Heart right ventricle (tissue), 16 donors: Measurements from ENCODE around the gene CYSTM1. TPM values are rescaled to one million over a fixed set of nuclear protein-coding genes. Genes with fewer than 3 reads are reported as not detected.

Experiments
- ATAC-seq, 8 donors: fragments of 200-7000 bp; cut with Tn5 transposase; one replicate each; pipeline ENCODE4 v1.9.1; 2020; ENCODE audit warnings: mild to moderate bottlenecking in 8 of 8, moderate library complexity in 8 of 8, moderate number of reproducible peaks in 1 of 8
- DNase-seq, 2 donors: peaks; one replicate each; pipeline ENCODE4 v3.0.0-alpha.2; 2020
- H3K27ac ChIP-seq, 10 donors: fragments of 200-600 bp; sonication (generic) in 2 of 10; one replicate each; pipeline versions ENCODE4 v1.5.0 to v1.8.0; 2020 to 2022; ENCODE audit warnings: mild to moderate bottlenecking in 3 of 10
- H3K27me3 ChIP-seq, 7 donors: fragments of 200-600 bp; one replicate each; pipeline ENCODE4 v1.8.0; 2021 to 2022; ENCODE audit warnings: mild to moderate bottlenecking in 2 of 7
- H3K36me3 ChIP-seq, 9 donors: fragments of 200-600 bp; sonication (generic) in 1 of 9; one replicate each; pipeline versions ENCODE4 v1.5.0 to v1.8.0; 2020 to 2022; ENCODE audit warnings: mild to moderate bottlenecking in 2 of 9
- H3K4me1 ChIP-seq, 9 donors: fragments of 200-600 bp; sonication (generic) in 1 of 9; one replicate each; pipeline versions ENCODE4 v1.5.0 to v1.8.0; 2020 to 2022; ENCODE audit warnings: mild to moderate bottlenecking in 4 of 9
- H3K4me3 ChIP-seq, 10 donors: fragments of 200-600 bp; sonication (generic) in 2 of 10; one replicate each; pipeline versions ENCODE4 v1.5.0 to v1.8.0; 2020 to 2022; ENCODE audit warnings: mild to moderate bottlenecking in 7 of 10, moderate library complexity in 2 of 10
- H3K9me3 ChIP-seq, 11 donors: fragments of 200-600 bp in 10 of 11; sonication (generic) in 2 of 11; one replicate each; pipeline versions ENCODE4 v1.5.0 to v1.8.0; 2013 to 2022; ENCODE audit warnings: mild to moderate bottlenecking in 2 of 11, control low read depth in 1 of 11, moderate library complexity in 1 of 11
- CTCF ChIP-seq, 9 donors: fragments of 200-600 bp; sonication (generic) in 2 of 9; IDR thresholded peaks; one replicate each; pipeline versions ENCODE4 v1.5.0 to v1.8.0; 2021 to 2022; ENCODE audit warnings: antibody characterized with exemption in 9 of 9, mild to moderate bottlenecking in 5 of 9, moderate library complexity in 1 of 9
- WGBS, 2 donors: extraction: QIAGEN DNeasy Blood & Tissue Kit; methylation state at CpG; one replicate each; pipeline ENCODE4 v1.1.7; 2013; ENCODE audit warnings: inconsistent platforms in 1 of 2; 5-methylcytosine and 5-hydroxymethylcytosine counted together
- intact Hi-C, 10 donors: fragments of 100-400 bp; cut with DNase I; formaldehyde crosslinking; loops; one replicate each; pipeline versions ENCODE4 v1.11.1 to v1.14.2; 2022
- polyA plus RNA-seq, 2 donors: library from polyadenylated mRNA; stranded (reverse); fragments of 200-250 nt; gene quantifications; one replicate each; pipeline ENCODE4 v1.2.3, GENCODE V29; 2013
- total RNA-seq, 10 donors: library from RNA; stranded (reverse); fragmentation: NEBNext Ultra II Directional in 3 of 10; extraction: Animal tissue kit (Norgen Biotek cat#: 25700) in 3 of 10; gene quantifications; one replicate each; pipeline versions ENCODE4 v1.2.1 to v1.2.4, GENCODE V29; 2021 to 2023
- donor health status: Arrhythmogenic right ventricular cardiomyopathy.
- donor health status: ischemic (EF 13 %, LVEDD 7.1; RV severe dilation, severe dysfunction).
- donor health status: healthy with polysubstance abuse.
- donor health status: DM: no; HTN: yes; CAD: no.
- donor health status: DM: no; HTN: no; CAD: no.
- donor health status: ischemic (EF 25% LVEDD 6.9; RV normal size, moderate dysfunction).
- donor health status: ischemic (EF 25% LVEDD 5.7; RV mildly dilated, moderate dysfunction).
- donor health status: healthy.
- donor health status: DM: yes; HTN: yes; CAD: no.
- donor health status: Ischemic cardiomyopathy.
- donor health status: ischemic (EF 35%, LVEDD 5.7; RV mildly dilated, moderate dysfunction).
- donor health status: nonischemic (EF 11% LVEDD 7.7; RV severe dilation, severe dysfunction).
- donor health status: DM: yes; HTN: yes; CAD: no.
- donor health status: PGD.
- donor health status: ischemic (EF 29% LVEDD 5.4; RV normal size, mild dysfunction).
- donor health status: nonischemic (EF 23%, LVEDD 6.1; RV moderate dilation, normal function).

CYSTM1 gene
- total and polyA plus RNA-seq, 12 donors, result 45.0 to 217 (median 95.3) TPM

GRCh38 chr5:140172483-140172882 lies 2.5 kb upstream of the CYSTM1 start:
- 83 to 91% methylated on average over 2 of the region's 2 CpGs for WGBS, 2 donors
- no peaks in the 10 kb centered on the region for H3K27me3 ChIP-seq
- no peaks in the 10 kb centered on the region for H3K9me3 ChIP-seq
- no peak for ATAC-seq
- H3K4me3 ChIP-seq, result no peak overlapping the region
- no peak for TF ChIP-seq CTCF (IDR thresholded peaks at IDR 0.05)
- DNase-seq, result no peak
- intact Hi-C loops, result loop anchor here in 6 of 10 donors (5.0 to 10.0 kb wide), 6 partner anchors 62 to 192 kb away; partner anchors contain the start of genes HBEGF (in 2 of the 6) and SLC4A9 (in 1 of the 6)
- no peak overlapping the region for H3K27ac ChIP-seq
- no peaks in the 10 kb centered on the region for H3K36me3 ChIP-seq
- peaks cover 0 to 34% (median 23%) of the 10 kb centered on the region in 9 donors for H3K4me1 ChIP-seq

GRCh38 chr5:140174014-140174413 lies 974 bp upstream of the CYSTM1 start:
- Histone ChIP-seq H3K27ac (peak overlapping the region in 4 of 10 donors; percentile 93 to 98 (median 98)), H3K9me3 (no peaks in the 10 kb centered on the region), H3K36me3 (no peaks in the 10 kb centered on the region), H3K4me1 (peaks cover 0 to 45% (median 38%) of the 10 kb centered on the region in 9 donors), H3K4me3 (no peak overlapping the region), H3K27me3 (no peaks in the 10 kb centered on the region)
- DNase-seq (no peak), ATAC-seq (no peak)
- no peak for TF ChIP-seq CTCF (IDR thresholded peaks at IDR 0.05)
- WGBS, 2 donors, result 77 to 84% methylated on average over 2 of the region's 2 CpGs
- intact Hi-C loops, result loop anchor here in 7 of 10 donors (2.0 to 10.0 kb wide), 7 partner anchors 61 to 191 kb away; partner anchors contain the start of genes HBEGF (in 2 of the 7) and SLC4A9 (in 1 of the 7)

GRCh38 chr5:140175367-140176030 lies 511 bp downstream of the CYSTM1 start:
- H3K4me3 ChIP-seq, result peak overlapping the region; percentile 56 to 98 (median 88)
- peak; percentile 60 to 78 (median 70) for ATAC-seq
- intact Hi-C loops, result loop anchor here in 8 of 10 donors (2.0 to 10.0 kb wide), 7 partner anchors 52 to 189 kb away; partner anchors contain the start of genes HBEGF (in 2 of the 8) and SLC4A9 (in 1 of the 8)
- 0% methylated on average over 47 to 58 of the region's 58 CpGs for WGBS, 2 donors
- no peaks in the 10 kb centered on the region for H3K9me3 ChIP-seq
- H3K36me3 ChIP-seq, result no peaks in the 10 kb centered on the region
- peak; percentile 80 to 82 for DNase-seq
- H3K27ac ChIP-seq, result peak overlapping the region; percentile 81 to 99 (median 97)
- no peaks in the 10 kb centered on the region for H3K27me3 ChIP-seq
- peak in 6 of 9 donors; percentile 20 to 51 (median 42) for TF ChIP-seq CTCF (IDR thresholded peaks at IDR 0.05)
- H3K4me1 ChIP-seq, result peaks cover 0 to 52% (median 47%) of the 10 kb centered on the region in 9 donors

DNA sequence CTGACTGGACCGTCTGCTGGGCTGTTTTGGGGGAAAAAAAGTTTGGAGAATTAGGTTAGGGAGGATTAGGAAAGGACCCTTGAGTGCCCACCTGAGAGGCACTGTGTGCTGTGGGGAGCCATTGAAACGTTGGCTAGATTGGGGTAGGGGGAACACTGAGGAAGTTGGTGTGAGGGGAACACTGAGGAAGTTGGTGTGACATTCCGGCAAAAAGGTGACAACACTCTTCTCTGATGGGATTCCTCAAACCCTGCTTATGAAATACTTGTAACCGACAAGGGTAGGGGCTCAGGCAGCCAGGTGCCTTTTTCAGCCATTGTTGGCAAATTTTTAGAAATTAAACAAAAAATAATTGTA lies 1.0 kb downstream of the CYSTM1 start:
- intact Hi-C loops, result loop anchor here in 8 of 10 donors (5.0 to 10.0 kb wide), 6 partner anchors 51 to 189 kb away; partner anchors contain the start of genes HBEGF (in 2 of the 8) and SLC4A9 (in 1 of the 8)
- H3K4me3 ChIP-seq, result peak overlapping the region; percentile 56 to 98 (median 88)
- ATAC-seq, result peak in 1 of 8 donors; percentile 2
- TF ChIP-seq CTCF (IDR thresholded peaks at IDR 0.05), result no peak
- peak overlapping the region; percentile 81 to 99 (median 97) for H3K27ac ChIP-seq
- no peaks in the 10 kb centered on the region for H3K27me3 ChIP-seq
- 7 to 13% methylated on average over 4 of the region's 4 CpGs for WGBS, 2 donors
- no peaks in the 10 kb centered on the region for H3K9me3 ChIP-seq
- H3K4me1 ChIP-seq, result peaks cover 0 to 57% (median 52%) of the 10 kb centered on the region in 9 donors
- no peaks in the 10 kb centered on the region for H3K36me3 ChIP-seq
- no peak for DNase-seq
